ENCODE results near the gene EPHB1. TPM values are rescaled to one million over a fixed set of nuclear protein-coding genes. Genes with fewer than 3 reads are reported as not detected.

EPHB1 gene
- polyA plus RNA-seq, 1 of the 3 experiments (the other 2 are of a cell fraction): 1.2 TPM

DNA sequence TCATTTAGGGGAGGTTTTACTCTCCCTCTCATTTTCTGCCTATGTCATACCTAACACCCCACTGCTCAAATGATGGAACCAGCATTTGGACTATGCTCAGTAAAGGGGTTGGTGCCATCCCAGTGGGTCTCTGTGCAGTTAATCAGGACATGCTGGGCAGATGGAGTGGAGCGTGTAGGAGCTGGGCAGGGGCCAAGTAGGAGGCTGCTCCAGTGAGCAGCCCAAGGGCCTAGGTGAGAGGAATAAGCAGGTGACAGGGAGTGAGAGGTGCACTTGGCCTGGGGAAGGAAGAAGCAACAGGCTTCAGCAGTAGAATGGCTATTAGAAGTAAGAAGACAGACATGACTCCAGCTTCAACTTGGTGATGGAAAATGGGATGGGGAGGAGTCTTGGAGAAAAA lies 72.2 kb downstream of the EPHB1 start:
- POLR2A ChIA-PET: no interaction called here
- H3K4me3 ChIP-seq (ENCODE audit: low read depth in 2 of 2, low read length in 1 of 2): no peak overlapping the region
- H3K79me2 ChIP-seq (ENCODE audit: insufficient read depth): no peaks in the 10 kb centered on the region
- H3K27ac ChIP-seq (ENCODE audit: low read depth in 2 of 2, low read length in 1 of 2): no peak overlapping the region
- no peaks in the 10 kb centered on the region for H3K9me2 ChIP-seq
- H4K20me1 ChIP-seq (ENCODE audit: insufficient read depth): no peaks in the 10 kb centered on the region
- H2AFZ ChIP-seq (ENCODE audit: low read depth): no peak overlapping the region
- H3K9ac ChIP-seq: no peak overlapping the region
- no peaks in the 10 kb centered on the region for H3K27me3 ChIP-seq (ENCODE audit: insufficient read depth)
- CTCF ChIA-PET: no interaction called here
- H3K9me3 ChIP-seq: no peaks in the 10 kb centered on the region
- TF ChIP-seq NFIC (IDR thresholded peaks at IDR 0.05; ENCODE audit: borderline replicate concordance) (no peak), TCF12 (IDR thresholded peaks at IDR 0.05) (no peak), RFX5 (IDR thresholded peaks at IDR 0.05; ENCODE audit: low read length) (no peak), SMC3 (IDR thresholded peaks at IDR 0.05; ENCODE audit: low read depth, low read length) (no peak), SIN3A (IDR thresholded peaks at IDR 0.05; ENCODE audit: borderline replicate concordance, low read depth, low read length) (no peak), RCOR1 (IDR thresholded peaks at IDR 0.05; ENCODE audit: low read length) (no peak), TAF1 (IDR thresholded peaks at IDR 0.05; ENCODE audit: borderline replicate concordance, low read depth, low read length) (no peak), RXRA (IDR thresholded peaks at IDR 0.05; ENCODE audit: borderline replicate concordance, low read depth) (no peak), ELF1 (IDR thresholded peaks at IDR 0.05) (no peak), TEAD4 (IDR thresholded peaks at IDR 0.05; ENCODE audit: borderline replicate concordance, insufficient read depth) (no peak), NRF1 (IDR thresholded peaks at IDR 0.05; ENCODE audit: low read depth, low read length) (no peak), YY1 (IDR thresholded peaks at IDR 0.05; ENCODE audit: low read depth) (no peak), MXI1 (IDR thresholded peaks at IDR 0.05; ENCODE audit: low read depth, low read length) (no peak), EZH2phosphoT487 (IDR thresholded peaks at IDR 0.05; ENCODE audit: borderline replicate concordance, low read depth) (no peak), MEF2A (IDR thresholded peaks at IDR 0.05; ENCODE audit: borderline replicate concordance, low read depth) (no peak)
- TF ChIP-seq, protein P1, sequence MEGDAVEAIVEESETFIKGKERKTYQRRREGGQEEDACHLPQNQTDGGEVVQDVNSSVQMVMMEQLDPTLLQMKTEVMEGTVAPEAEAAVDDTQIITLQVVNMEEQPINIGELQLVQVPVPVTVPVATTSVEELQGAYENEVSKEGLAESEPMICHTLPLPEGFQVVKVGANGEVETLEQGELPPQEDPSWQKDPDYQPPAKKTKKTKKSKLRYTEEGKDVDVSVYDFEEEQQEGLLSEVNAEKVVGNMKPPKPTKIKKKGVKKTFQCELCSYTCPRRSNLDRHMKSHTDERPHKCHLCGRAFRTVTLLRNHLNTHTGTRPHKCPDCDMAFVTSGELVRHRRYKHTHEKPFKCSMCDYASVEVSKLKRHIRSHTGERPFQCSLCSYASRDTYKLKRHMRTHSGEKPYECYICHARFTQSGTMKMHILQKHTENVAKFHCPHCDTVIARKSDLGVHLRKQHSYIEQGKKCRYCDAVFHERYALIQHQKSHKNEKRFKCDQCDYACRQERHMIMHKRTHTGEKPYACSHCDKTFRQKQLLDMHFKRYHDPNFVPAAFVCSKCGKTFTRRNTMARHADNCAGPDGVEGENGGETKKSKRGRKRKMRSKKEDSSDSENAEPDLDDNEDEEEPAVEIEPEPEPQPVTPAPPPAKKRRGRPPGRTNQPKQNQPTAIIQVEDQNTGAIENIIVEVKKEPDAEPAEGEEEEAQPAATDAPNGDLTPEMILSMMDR (IDR thresholded peaks at IDR 0.05): no peak
- TF ChIP-seq, protein P2, sequence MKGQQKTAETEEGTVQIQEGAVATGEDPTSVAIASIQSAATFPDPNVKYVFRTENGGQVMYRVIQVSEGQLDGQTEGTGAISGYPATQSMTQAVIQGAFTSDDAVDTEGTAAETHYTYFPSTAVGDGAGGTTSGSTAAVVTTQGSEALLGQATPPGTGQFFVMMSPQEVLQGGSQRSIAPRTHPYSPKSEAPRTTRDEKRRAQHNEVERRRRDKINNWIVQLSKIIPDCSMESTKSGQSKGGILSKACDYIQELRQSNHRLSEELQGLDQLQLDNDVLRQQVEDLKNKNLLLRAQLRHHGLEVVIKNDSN (IDR thresholded peaks at IDR 0.05; ENCODE audit: borderline replicate concordance, low read depth): no peak
- TF ChIP-seq, protein P3, sequence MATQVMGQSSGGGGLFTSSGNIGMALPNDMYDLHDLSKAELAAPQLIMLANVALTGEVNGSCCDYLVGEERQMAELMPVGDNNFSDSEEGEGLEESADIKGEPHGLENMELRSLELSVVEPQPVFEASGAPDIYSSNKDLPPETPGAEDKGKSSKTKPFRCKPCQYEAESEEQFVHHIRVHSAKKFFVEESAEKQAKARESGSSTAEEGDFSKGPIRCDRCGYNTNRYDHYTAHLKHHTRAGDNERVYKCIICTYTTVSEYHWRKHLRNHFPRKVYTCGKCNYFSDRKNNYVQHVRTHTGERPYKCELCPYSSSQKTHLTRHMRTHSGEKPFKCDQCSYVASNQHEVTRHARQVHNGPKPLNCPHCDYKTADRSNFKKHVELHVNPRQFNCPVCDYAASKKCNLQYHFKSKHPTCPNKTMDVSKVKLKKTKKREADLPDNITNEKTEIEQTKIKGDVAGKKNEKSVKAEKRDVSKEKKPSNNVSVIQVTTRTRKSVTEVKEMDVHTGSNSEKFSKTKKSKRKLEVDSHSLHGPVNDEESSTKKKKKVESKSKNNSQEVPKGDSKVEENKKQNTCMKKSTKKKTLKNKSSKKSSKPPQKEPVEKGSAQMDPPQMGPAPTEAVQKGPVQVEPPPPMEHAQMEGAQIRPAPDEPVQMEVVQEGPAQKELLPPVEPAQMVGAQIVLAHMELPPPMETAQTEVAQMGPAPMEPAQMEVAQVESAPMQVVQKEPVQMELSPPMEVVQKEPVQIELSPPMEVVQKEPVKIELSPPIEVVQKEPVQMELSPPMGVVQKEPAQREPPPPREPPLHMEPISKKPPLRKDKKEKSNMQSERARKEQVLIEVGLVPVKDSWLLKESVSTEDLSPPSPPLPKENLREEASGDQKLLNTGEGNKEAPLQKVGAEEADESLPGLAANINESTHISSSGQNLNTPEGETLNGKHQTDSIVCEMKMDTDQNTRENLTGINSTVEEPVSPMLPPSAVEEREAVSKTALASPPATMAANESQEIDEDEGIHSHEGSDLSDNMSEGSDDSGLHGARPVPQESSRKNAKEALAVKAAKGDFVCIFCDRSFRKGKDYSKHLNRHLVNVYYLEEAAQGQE (IDR thresholded peaks at IDR 0.05; ENCODE audit: low read depth, low read length): no peak
- TF ChIP-seq, protein P4, sequence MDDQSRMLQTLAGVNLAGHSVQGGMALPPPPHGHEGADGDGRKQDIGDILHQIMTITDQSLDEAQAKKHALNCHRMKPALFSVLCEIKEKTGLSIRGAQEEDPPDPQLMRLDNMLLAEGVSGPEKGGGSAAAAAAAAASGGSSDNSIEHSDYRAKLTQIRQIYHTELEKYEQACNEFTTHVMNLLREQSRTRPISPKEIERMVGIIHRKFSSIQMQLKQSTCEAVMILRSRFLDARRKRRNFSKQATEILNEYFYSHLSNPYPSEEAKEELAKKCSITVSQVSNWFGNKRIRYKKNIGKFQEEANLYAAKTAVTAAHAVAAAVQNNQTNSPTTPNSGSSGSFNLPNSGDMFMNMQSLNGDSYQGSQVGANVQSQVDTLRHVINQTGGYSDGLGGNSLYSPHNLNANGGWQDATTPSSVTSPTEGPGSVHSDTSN (IDR thresholded peaks at IDR 0.05): no peak
- no peaks in the 10 kb centered on the region for H3K36me3 ChIP-seq (replicated peaks in 1 of 2; ENCODE audit: control insufficient read depth in 1 of 2, insufficient read depth in 2 of 2, low read length in 1 of 2)
- H3F3A ChIP-seq (replicated peaks; ENCODE audit: insufficient read depth): no peaks in the 10 kb centered on the region
- WGBS (ENCODE audit: low lambda C conversion rate): 79% methylated on average over 1 of the region's 1 CpG
- no peak for DNase-seq
- no peaks in the 10 kb centered on the region; a peak in 1 of 4 replicates for H3K4me1 ChIP-seq (ENCODE audit: control insufficient read depth in 1 of 2, insufficient read depth in 2 of 2, low read depth in 1 of 2, low read length in 1 of 2)
- H3K4me2 ChIP-seq: no peak overlapping the region
